IMR-90 (cell line): ENCODE data around the gene NSA2. TPM values are rescaled to one million over a fixed set of nuclear protein-coding genes. Genes with fewer than 3 reads are reported as not detected.

ENCODE experiments used
- ATAC-seq: fragments of 200-7000 bp; cut with Tn5 transposase; 2 replicates; pipeline ENCODE4 v1.9.1; 2020; ENCODE audit warnings: low read depth, mild to moderate bottlenecking, moderate library complexity
- BruUV-seq: library from RNA; stranded (reverse); fragments of 400-500 nt; replicated peaks from 2 replicates; lab custom pipeline; 2021; lab: Mats Ljungman, UMichigan
- CTCF ChIA-PET: fragments of 300-600 bp; formaldehyde crosslinking; extraction: SDS; loops from one replicate; lab custom pipeline; 2021; ENCODE audit warnings: antibody characterized with exemption; lab: Yijun Ruan, JAX
- POLR2A ChIA-PET: fragments of 300-600 bp; sonication (Branson Sonifier 250); formaldehyde crosslinking; loops from one replicate; lab custom pipeline; 2022; ENCODE audit warnings: antibody characterized with exemption; ENCODE audit not compliant: unreplicated experiment; lab: Charles Lee
- DNase-seq: peaks from one replicate; pipeline ENCODE4 v3.0.0; 2013
- H2AFZ ChIP-seq: replicated peaks from 2 replicates; pipeline ENCODE3; 2013; ENCODE audit warnings: low read length, mild to moderate bottlenecking; ENCODE audit not compliant: poor library complexity
- H2AK5ac ChIP-seq: 2 replicates; pipeline ENCODE4 v1.6.1; 2013; ENCODE audit warnings: low read depth, low read length, inconsistent platforms
- H2AK9ac ChIP-seq: replicated peaks from 2 replicates; pipeline ENCODE3; 2013; ENCODE audit warnings: mild to moderate bottlenecking, low read depth, low read length, moderate library complexity; ENCODE audit not compliant: poor library complexity
- H2BK120ac ChIP-seq: 2 replicates; pipeline ENCODE4 v1.6.1; 2013; ENCODE audit warnings: low read depth, low read length, inconsistent platforms
- H2BK15ac ChIP-seq: 3 replicates; pipeline ENCODE4 v1.6.1; 2013; ENCODE audit warnings: low read depth, low read length, inconsistent platforms
- H2BK20ac ChIP-seq: 2 replicates; pipeline ENCODE4 v1.6.1; 2013; ENCODE audit warnings: low read depth, mild to moderate bottlenecking, inconsistent platforms, low read length, moderate library complexity
- H2BK5ac ChIP-seq: 2 replicates; pipeline ENCODE4 v1.6.1; 2013; ENCODE audit warnings: mild to moderate bottlenecking, low read depth, low read length, inconsistent platforms; ENCODE audit not compliant: poor library complexity, severe bottlenecking
- H3K14ac ChIP-seq: replicated peaks from 2 replicates; pipeline ENCODE4 v1.6.1; 2013; ENCODE audit warnings: low read depth, low read length, inconsistent platforms
- H3K18ac ChIP-seq: 2 replicates; pipeline ENCODE4 v1.6.1; 2013; ENCODE audit warnings: low read depth, low read length, control low read depth
- H3K23ac ChIP-seq: 2 replicates; pipeline ENCODE4 v1.6.1; 2013; ENCODE audit warnings: low read depth, low read length, inconsistent platforms
- H3K27ac ChIP-seq: 2 replicates; pipeline ENCODE4 v1.5.1; 2013; ENCODE audit warnings: mild to moderate bottlenecking, control low read depth, low read length; ENCODE audit not compliant: insufficient read depth
- H3K27me3 ChIP-seq: 2 replicates; pipeline ENCODE4 v1.6.1; 2013; ENCODE audit warnings: low read length; ENCODE audit not compliant: control insufficient read depth, insufficient read depth
- H3K36me3 ChIP-seq: 2 replicates; pipeline ENCODE4 v1.6.1; 2013; ENCODE audit warnings: low read length, mixed read lengths; ENCODE audit not compliant: control insufficient read depth, insufficient read depth
- H3K4ac ChIP-seq: 2 replicates; pipeline ENCODE4 v1.6.1; 2013; ENCODE audit warnings: low read depth, low read length, inconsistent platforms
- H3K4me1 ChIP-seq: 2 replicates; pipeline ENCODE4 v1.6.1; 2013; ENCODE audit warnings: low read length, mixed read lengths; ENCODE audit not compliant: control insufficient read depth, insufficient read depth
- H3K4me2 ChIP-seq: 2 replicates; pipeline ENCODE4 v1.6.1; 2013; ENCODE audit warnings: low read depth, mild to moderate bottlenecking, control low read depth, low read length, moderate library complexity
- H3K4me3 ChIP-seq: 2 replicates; pipeline ENCODE4 v1.5.1; 2013; ENCODE audit warnings: low read depth, mild to moderate bottlenecking, control low read depth, low read length, moderate library complexity; ENCODE audit not compliant: insufficient read depth
- H3K56ac ChIP-seq: 2 replicates; pipeline ENCODE4 v1.6.1; 2013; ENCODE audit warnings: low read length, inconsistent platforms; ENCODE audit not compliant: insufficient read depth; ENCODE audit errors: extremely low read depth
- H3K79me1 ChIP-seq, 2 experiments: 2 replicates each; pipeline ENCODE4 v1.6.1; 2013; ENCODE audit warnings: low read length in 2 of 2, inconsistent platforms in 1 of 2, low read depth in 1 of 2
- H3K9ac ChIP-seq: 2 replicates; pipeline ENCODE4 v1.6.1; 2013; ENCODE audit warnings: low read depth, low read length, control low read depth
- H3K9me1 ChIP-seq: 2 replicates; pipeline ENCODE4 v1.6.1; 2013; ENCODE audit warnings: low read length, inconsistent platforms; ENCODE audit not compliant: insufficient read depth
- H3K9me3 ChIP-seq: 2 replicates; pipeline ENCODE4 v1.6.1; 2013; ENCODE audit warnings: low read length; ENCODE audit not compliant: control insufficient read depth, insufficient read depth
- H4K20me1 ChIP-seq: 2 replicates; pipeline ENCODE4 v1.6.1; 2013; ENCODE audit warnings: low read length, inconsistent platforms; ENCODE audit not compliant: insufficient read depth
- H4K5ac ChIP-seq: 2 replicates; pipeline ENCODE4 v1.6.1; 2013; ENCODE audit warnings: mild to moderate bottlenecking, low read depth, low read length, control low read depth
- H4K8ac ChIP-seq, 2 experiments: 2 replicates each; pipeline ENCODE4 v1.6.1; 2013; ENCODE audit warnings: low read depth in 2 of 2, low read length in 2 of 2, control low read depth in 1 of 2, inconsistent platforms in 1 of 2
- H4K91ac ChIP-seq: 2 replicates; pipeline ENCODE4 v1.6.1; 2013; ENCODE audit warnings: low read depth, low read length, inconsistent platforms; ENCODE audit not compliant: insufficient read depth
- BHLHE40 ChIP-seq: fragments of 150-350 bp; IDR thresholded peaks from 2 replicates; pipeline ENCODE4 v1.6.1; 2016; ENCODE audit warnings: mild to moderate bottlenecking, low read depth, low read length
- CEBPB ChIP-seq: IDR thresholded peaks from 2 replicates; pipeline ENCODE4 v1.6.1; 2012; ENCODE audit warnings: low read depth, low read length, improper control_type of control experiment
- CHD1 ChIP-seq: IDR thresholded peaks from 2 replicates; pipeline ENCODE4 v1.6.1; 2012; ENCODE audit warnings: low read depth, low read length, improper control_type of control experiment
- ELK1 ChIP-seq: fragments of 150-350 bp; IDR thresholded peaks from 2 replicates; pipeline ENCODE4 v1.6.1; 2016; ENCODE audit warnings: low read depth, mild to moderate bottlenecking, low read length, moderate library complexity, borderline replicate concordance
- FOS ChIP-seq: fragments of 150-350 bp; IDR thresholded peaks from 2 replicates; pipeline ENCODE4 v1.6.1; 2016; ENCODE audit warnings: low read depth, low read length
- MAFK ChIP-seq: IDR thresholded peaks from 2 replicates; pipeline ENCODE4 v1.6.1; 2012; ENCODE audit warnings: low read depth, low read length, improper control_type of control experiment
- MAZ ChIP-seq: IDR thresholded peaks from 2 replicates; pipeline ENCODE4 v1.6.1; 2012; ENCODE audit warnings: low read depth, mild to moderate bottlenecking, low read length, improper control_type of control experiment, moderate library complexity, borderline replicate concordance
- MXI1 ChIP-seq: IDR thresholded peaks from 2 replicates; pipeline ENCODE4 v1.6.1; 2012; ENCODE audit warnings: low read depth, mild to moderate bottlenecking, low read length, moderate library complexity, borderline replicate concordance
- NFE2L2 ChIP-seq: fragments of 150-350 bp; IDR thresholded peaks from 2 replicates; pipeline ENCODE4 v1.6.1; 2016; ENCODE audit warnings: low read depth, mild to moderate bottlenecking, low read length
- POLR2A ChIP-seq: IDR thresholded peaks from 2 replicates; pipeline ENCODE4 v1.6.1; 2012; ENCODE audit warnings: mild to moderate bottlenecking, low read depth, low read length
- RAD21 ChIP-seq: IDR thresholded peaks from 2 replicates; pipeline ENCODE4 v1.6.1; 2012; ENCODE audit warnings: low read length, improper control_type of control experiment
- RCOR1 ChIP-seq: IDR thresholded peaks from 2 replicates; pipeline ENCODE4 v1.6.1; 2012; ENCODE audit warnings: mild to moderate bottlenecking, low read length, improper control_type of control experiment; ENCODE audit not compliant: insufficient replicate concordance
- RFX5 ChIP-seq: IDR thresholded peaks from 2 replicates; pipeline ENCODE4 v1.8.0; 2012; ENCODE audit warnings: low read depth, mild to moderate bottlenecking, low read length, moderate library complexity
- SMC3 ChIP-seq: fragments of 150-350 bp; IDR thresholded peaks from 2 replicates; pipeline ENCODE4 v1.6.1; 2016; ENCODE audit warnings: low read depth, mild to moderate bottlenecking, antibody characterized with exemption, low read length, moderate library complexity
- WGBS, 2 experiments: methylation state at CpG; one replicate each; pipeline versions ENCODE4 v1.1.5 to v1.1.7; 2013; ENCODE audit warnings: missing lambda C conversion rate in 2 of 2; ENCODE audit not compliant: insufficient read length in 1 of 2; ENCODE audit errors: extremely low coverage in 2 of 2; 5-methylcytosine and 5-hydroxymethylcytosine counted together
- dilution Hi-C: fragments of 300-500 bp; cut with HindIII; formaldehyde crosslinking; loops from one replicate; pipeline ENCODE4 v1.14.3; 2018; ENCODE audit warnings: low sequenced_read_pairs; ENCODE audit not compliant: unreplicated experiment
- in situ Hi-C: fragments of 300-500 bp; cut with MboI; formaldehyde crosslinking; loops from 3 replicates; pipeline ENCODE4 v1.14.3; 2019; ENCODE audit warnings: low sequenced_read_pairs, inconsistent platforms, mixed read lengths
- intact Hi-C: fragments of 100-400 bp; cut with micrococcal nuclease; formaldehyde crosslinking; loops from 2 replicates; pipeline ENCODE4 v1.10.0; 2022
- polyA plus RNA-seq, 3 experiments: library from polyadenylated mRNA; depleted of rRNA; stranded (reverse); fragments of >200 nt; gene quantifications; 2 replicates each; pipeline ENCODE4 v1.2.3, GENCODE V29; 2012; ENCODE audit warnings: low replicate concordance in 1 of 3
- total RNA-seq: library from RNA; depleted of rRNA; stranded (reverse); fragments of >200 nt; gene quantifications from 2 replicates; pipeline ENCODE4 v1.2.3, GENCODE V29; 2012
- TF ChIP-seq, protein P1 (sequence below): conservative IDR thresholded peaks from 2 replicates; pipeline ENCODE4 v1.5.1; 2012; ENCODE audit warnings: mild to moderate bottlenecking, low read depth, low read length, improper control_type of control experiment
- TF ChIP-seq, protein P2 (sequence below): fragments of 150-350 bp; IDR thresholded peaks from 2 replicates; pipeline ENCODE4 v1.6.1; 2017; ENCODE audit warnings: mild to moderate bottlenecking, antibody characterized with exemption, low read length, low read depth

Gene NSA2
- total and polyA plus RNA-seq, 2 of the 4 experiments (the other 2 are of a cell fraction) = 5.4 to 33.9 TPM

DNA sequence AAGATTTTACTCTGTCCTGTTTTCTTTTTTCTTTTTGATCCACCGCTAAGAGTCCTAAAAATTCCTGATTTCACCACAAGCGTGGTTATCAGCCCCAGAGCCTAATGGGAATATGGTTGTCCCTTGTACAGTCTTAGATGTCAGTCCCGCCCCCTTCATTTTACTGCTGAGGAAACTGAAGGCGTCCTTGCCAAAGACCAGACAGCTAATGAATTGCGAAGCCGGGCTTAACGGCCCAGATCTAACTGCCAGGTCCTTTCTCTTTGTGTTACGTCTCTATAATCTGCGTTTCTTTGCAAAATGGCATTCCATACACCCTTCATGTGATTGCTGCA is 497 bp downstream of the NSA2 start:
- Histone ChIP-seq H3K4me2 (peak overlapping the region; percentile 100), H3K27ac (peak overlapping the region; percentile 88; the same call in 1 of the 2 replicates), H3K4me1 (peaks cover 6% of the 10 kb centered on the region; the same call in 1 of the 2 replicates), H3K4me3 (peak overlapping the region; percentile 82), H2BK120ac (no peak overlapping the region; the same call in 1 of the 2 replicates), H2BK20ac (no peak overlapping the region), H4K8ac (peak overlapping the region; percentile 63 to 90), H3K4ac (peak overlapping the region; percentile 79; the same call in 1 of the 2 replicates), H4K91ac (peak overlapping the region; percentile 45), H2BK15ac (no peak overlapping the region), H2AK5ac (no peak overlapping the region), H3K36me3 (peaks cover 4% of the 10 kb centered on the region; the same call in 1 of the 2 replicates), H3K56ac (peak overlapping the region; percentile 54; the same call in 1 of the 2 replicates), H3K18ac (no peak overlapping the region), H4K20me1 (no peaks in the 10 kb centered on the region), H3K9me1 (no peaks in the 10 kb centered on the region), H3K23ac (peak overlapping the region; percentile 61; the same call in 1 of the 2 replicates), H4K5ac (peak overlapping the region; percentile 74), H2BK5ac (peak overlapping the region; percentile 83), H2AK9ac (no peak overlapping the region), H2AFZ (peak overlapping the region; percentile 99), H3K79me1 (peaks cover 17 to 30% of the 10 kb centered on the region in 2 experiments; a peak in 3 of 4 replicates), H3K9me3 (no peaks in the 10 kb centered on the region), H3K9ac (peak overlapping the region; percentile 81), H3K27me3 (no peaks in the 10 kb centered on the region), H3K14ac (peak overlapping the region; percentile 65; the same call in 1 of the 2 replicates)
- dilution Hi-C loops (no loop called here), in situ Hi-C loops (loop anchor here (25.0 kb wide), 1 partner anchor 595 kb away; no protein-coding TSS in a partner anchor), intact Hi-C loops (loop anchor here (1.0 to 2.0 kb wide), 3 partner anchors 152 to 497 kb away; no protein-coding TSS in a partner anchor)
- TF ChIP-seq POLR2A (no peak), CHD1 (no peak), SMC3 (no peak), RCOR1 (no peak), FOS (no peak), RAD21 (no peak), ELK1 (no peak), BHLHE40 (no peak), NFE2L2 (no peak), RFX5 (no peak), MXI1 (no peak), MAFK (no peak), MAZ (no peak), CEBPB (no peak)
- TF ChIP-seq, protein P1, sequence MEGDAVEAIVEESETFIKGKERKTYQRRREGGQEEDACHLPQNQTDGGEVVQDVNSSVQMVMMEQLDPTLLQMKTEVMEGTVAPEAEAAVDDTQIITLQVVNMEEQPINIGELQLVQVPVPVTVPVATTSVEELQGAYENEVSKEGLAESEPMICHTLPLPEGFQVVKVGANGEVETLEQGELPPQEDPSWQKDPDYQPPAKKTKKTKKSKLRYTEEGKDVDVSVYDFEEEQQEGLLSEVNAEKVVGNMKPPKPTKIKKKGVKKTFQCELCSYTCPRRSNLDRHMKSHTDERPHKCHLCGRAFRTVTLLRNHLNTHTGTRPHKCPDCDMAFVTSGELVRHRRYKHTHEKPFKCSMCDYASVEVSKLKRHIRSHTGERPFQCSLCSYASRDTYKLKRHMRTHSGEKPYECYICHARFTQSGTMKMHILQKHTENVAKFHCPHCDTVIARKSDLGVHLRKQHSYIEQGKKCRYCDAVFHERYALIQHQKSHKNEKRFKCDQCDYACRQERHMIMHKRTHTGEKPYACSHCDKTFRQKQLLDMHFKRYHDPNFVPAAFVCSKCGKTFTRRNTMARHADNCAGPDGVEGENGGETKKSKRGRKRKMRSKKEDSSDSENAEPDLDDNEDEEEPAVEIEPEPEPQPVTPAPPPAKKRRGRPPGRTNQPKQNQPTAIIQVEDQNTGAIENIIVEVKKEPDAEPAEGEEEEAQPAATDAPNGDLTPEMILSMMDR = no peak
- TF ChIP-seq, protein P2, sequence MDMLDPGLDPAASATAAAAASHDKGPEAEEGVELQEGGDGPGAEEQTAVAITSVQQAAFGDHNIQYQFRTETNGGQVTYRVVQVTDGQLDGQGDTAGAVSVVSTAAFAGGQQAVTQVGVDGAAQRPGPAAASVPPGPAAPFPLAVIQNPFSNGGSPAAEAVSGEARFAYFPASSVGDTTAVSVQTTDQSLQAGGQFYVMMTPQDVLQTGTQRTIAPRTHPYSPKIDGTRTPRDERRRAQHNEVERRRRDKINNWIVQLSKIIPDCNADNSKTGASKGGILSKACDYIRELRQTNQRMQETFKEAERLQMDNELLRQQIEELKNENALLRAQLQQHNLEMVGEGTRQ = no peak
- no CpG with 5 or more reads among the region's 9 CpGs for WGBS, 2 experiments
- BruUV-seq = TSS peak; percentile 85
- DNase-seq = peak; percentile 42
- CTCF ChIA-PET = no interaction called here
- ATAC-seq = peak; percentile 39
- POLR2A ChIA-PET = no interaction called here
